SK-N-SH (cell line): ENCODE data around the gene P2RY8.

ENCODE experiments used
- EP300 ChIP-seq, 2 experiments: IDR thresholded peaks; 2 replicates each; pipeline versions ENCODE4 v1.4.0 to v1.6.1; 2012; ENCODE audit warnings: borderline replicate concordance in 1 of 2, low read depth in 1 of 2, low read length in 1 of 2
- MXI1 ChIP-seq: IDR thresholded peaks from 2 replicates; pipeline ENCODE4 v1.6.1; 2012; ENCODE audit warnings: mild to moderate bottlenecking, low read depth, low read length, improper control_type of control experiment
- RAD21 ChIP-seq: IDR thresholded peaks from 2 replicates; pipeline ENCODE4 v1.6.1; 2012; ENCODE audit warnings: mild to moderate bottlenecking, low read length
- SIN3A ChIP-seq: IDR thresholded peaks from 2 replicates; pipeline ENCODE4 v1.6.1; 2012; ENCODE audit warnings: low read depth, mild to moderate bottlenecking, low read length, moderate library complexity, borderline replicate concordance
- SMC3 ChIP-seq: IDR thresholded peaks from 2 replicates; pipeline ENCODE4 v1.6.1; 2012; ENCODE audit warnings: low read depth, low read length, improper control_type of control experiment
- TF ChIP-seq, protein P1 (sequence below): fragments of 200-600 bp; sonication (generic); IDR thresholded peaks from 2 replicates; pipeline ENCODE4 v1.6.1; 2017; ENCODE audit warnings: antibody characterized with exemption, mild to moderate bottlenecking, moderate library complexity

- TF ChIP-seq, protein P1, sequence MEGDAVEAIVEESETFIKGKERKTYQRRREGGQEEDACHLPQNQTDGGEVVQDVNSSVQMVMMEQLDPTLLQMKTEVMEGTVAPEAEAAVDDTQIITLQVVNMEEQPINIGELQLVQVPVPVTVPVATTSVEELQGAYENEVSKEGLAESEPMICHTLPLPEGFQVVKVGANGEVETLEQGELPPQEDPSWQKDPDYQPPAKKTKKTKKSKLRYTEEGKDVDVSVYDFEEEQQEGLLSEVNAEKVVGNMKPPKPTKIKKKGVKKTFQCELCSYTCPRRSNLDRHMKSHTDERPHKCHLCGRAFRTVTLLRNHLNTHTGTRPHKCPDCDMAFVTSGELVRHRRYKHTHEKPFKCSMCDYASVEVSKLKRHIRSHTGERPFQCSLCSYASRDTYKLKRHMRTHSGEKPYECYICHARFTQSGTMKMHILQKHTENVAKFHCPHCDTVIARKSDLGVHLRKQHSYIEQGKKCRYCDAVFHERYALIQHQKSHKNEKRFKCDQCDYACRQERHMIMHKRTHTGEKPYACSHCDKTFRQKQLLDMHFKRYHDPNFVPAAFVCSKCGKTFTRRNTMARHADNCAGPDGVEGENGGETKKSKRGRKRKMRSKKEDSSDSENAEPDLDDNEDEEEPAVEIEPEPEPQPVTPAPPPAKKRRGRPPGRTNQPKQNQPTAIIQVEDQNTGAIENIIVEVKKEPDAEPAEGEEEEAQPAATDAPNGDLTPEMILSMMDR, result no peak
- TF ChIP-seq SMC3, result no peak
- no peak for TF ChIP-seq SIN3A
- no peak for TF ChIP-seq RAD21
- TF ChIP-seq MXI1, result no peak
- TF ChIP-seq EP300 (IDR thresholded peaks at IDR 0.05; ENCODE audit: borderline replicate concordance in 1 of 2, low read depth in 1 of 2, low read length in 1 of 2), result no peak
Observed at GRCh38 chrX:1558761-1559468, 21.9 kb upstream of the P2RY8 start.
